ENCODE results near the gene EEA1.

- no peak for TF ChIP-seq CTCF (IDR thresholded peaks at IDR 0.05; ENCODE audit: low read length)
- TF ChIP-seq EZH2 (IDR thresholded peaks at IDR 0.05; ENCODE audit: borderline replicate concordance, low read length), result no peak
Observed at GRCh38 chr12:92722897-92723296, 206.2 kb downstream of the EEA1 start.
